GM10266 (cell line): ENCODE measurements around the gene ZNF594.

Experiments used
- DNase-seq: peaks from one replicate; pipeline ENCODE4 v3.0.0; 2012; ENCODE audit errors: extremely low spot score
- CTCF ChIP-seq: IDR thresholded peaks from 2 replicates; pipeline ENCODE4 v1.5.1; 2012; ENCODE audit warnings: mild to moderate bottlenecking, low read depth; ENCODE audit not compliant: control insufficient read depth, insufficient read depth; ENCODE audit errors: missing control alignments

Gene ZNF594

GRCh38 chr17:5210091-5210490 lies 18.4 kb upstream of the ZNF594 start:
- DNase-seq = no peak
- no peak for TF ChIP-seq CTCF

GRCh38 chr17:5209396-5209795 lies 17.7 kb upstream of the ZNF594 start:
- no peak for TF ChIP-seq CTCF
- DNase-seq = no peak

- no peak for DNase-seq
- TF ChIP-seq CTCF = no peak
Measured at GRCh38 chr17:5203908-5204294, 12.2 kb upstream of the ZNF594 start.

GRCh38 chr17:5203178-5203907 lies 11.7 kb upstream of the ZNF594 start:
- DNase-seq = no peak
- no peak for TF ChIP-seq CTCF

GRCh38 chr17:5201011-5201410 lies 9.3 kb upstream of the ZNF594 start:
- TF ChIP-seq CTCF = no peak

GRCh38 chr17:5200360-5200759 lies 8.7 kb upstream of the ZNF594 start:
- TF ChIP-seq CTCF = no peak
- DNase-seq = peak; percentile 45

More at GRCh38 chr17:5201011-5201410, 9.3 kb upstream of the ZNF594 start:
- DNase-seq = no peak

GRCh38 chr17:5198472-5198871 lies 6.8 kb upstream of the ZNF594 start:
- no peak for DNase-seq

More at GRCh38 chr17:5198472-5198871, 6.8 kb upstream of the ZNF594 start:
- no peak for TF ChIP-seq CTCF
